Stimulated activated CD4-positive, alpha-beta T cell treated with anti-CD3 and anti-CD28 coated beads, TNF-alpha, amount 100 ng/mL, for 4 hours (primary cell): ENCODE results near the gene GPBP1L1.

Experiments used
- DNase-seq, 3 experiments: peaks; one replicate each; pipeline ENCODE4 v3.0.0-alpha.2; 2020; ENCODE audit warnings: low read depth in 3 of 3

The GPBP1L1 gene

GRCh38 chr1:45586769-45587168, 99.6 kb downstream of the GPBP1L1 start:
- DNase-seq, result no peak

GRCh38 chr1:45585496-45586075, 100.7 kb downstream of the GPBP1L1 start:
- DNase-seq, result no peak

- DNase-seq, result no peak
These were observed 101.3 kb downstream of the GPBP1L1 start for GRCh38 chr1:45585110-45585426.

- peak; percentile 74 to 75 (median 75) for DNase-seq
These were observed 101.8 kb downstream of the GPBP1L1 start for GRCh38 chr1:45584351-45585109.

- DNase-seq, result peak; percentile 85 to 96 (median 88)
These were observed 102.5 kb downstream of the GPBP1L1 start, which contains the start of gene NASP for GRCh38 chr1:45583666-45584350. TSS of gene NASP (plus strand) at chr1:45584041. CDS start at chr1:45584147, 106 bp downstream.

- DNase-seq, result peak; percentile 78 to 89 (median 85)
These were observed 103.1 kb downstream of the GPBP1L1 start for GRCh38 chr1:45583264-45583665.
